ENCODE measurements around the gene CYP1A2.
"Not testable (repeated sequence)": the region's sequence is repeated elsewhere in the genome, so short reads cannot be mapped to it uniquely, and the experiment has no call there.

The CYP1A2 gene

DNA sequence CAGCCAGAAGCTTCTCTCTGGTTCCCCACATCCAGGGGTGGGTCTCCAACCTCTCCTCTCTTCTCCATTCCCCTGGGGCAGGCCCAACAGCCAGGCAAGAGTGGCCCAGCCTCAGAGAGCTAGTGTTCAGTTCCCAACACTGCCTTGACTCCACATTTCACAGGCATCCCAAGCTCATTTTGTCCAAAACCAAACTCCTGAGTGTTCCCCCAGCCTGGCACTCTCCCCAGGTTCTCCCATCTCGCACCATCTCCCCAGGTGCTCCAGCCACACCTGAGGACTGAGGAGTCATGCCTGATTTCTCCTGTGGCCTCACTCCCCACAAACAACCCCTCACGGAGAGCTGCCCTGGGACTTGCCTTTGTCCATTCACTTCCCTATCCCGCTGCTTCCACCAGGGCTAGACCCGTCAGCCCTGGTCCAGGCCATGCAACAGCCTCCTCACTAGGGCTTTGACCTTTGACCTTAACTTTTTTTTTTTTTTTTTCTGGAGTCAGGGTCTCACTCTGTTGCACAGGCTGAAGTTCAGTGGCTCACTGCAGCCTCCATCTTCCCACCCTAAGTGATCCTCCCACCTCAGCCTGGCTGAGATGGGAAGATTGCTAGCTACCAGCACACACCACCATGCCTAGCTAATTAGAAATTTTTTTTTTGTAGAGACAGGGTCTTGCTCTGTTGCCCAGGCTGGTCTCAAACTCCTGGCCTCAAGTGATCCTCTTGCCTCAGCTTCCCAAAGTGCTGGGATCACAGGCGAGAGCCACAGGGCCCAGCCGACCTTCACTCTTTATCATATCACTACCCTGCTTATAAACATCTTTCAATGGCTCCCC is 29.3 kb downstream of the CYP1A2 start:
- DNase-seq, result peak; percentile 35

- DNase-seq, result no peak
These were observed 29.9 kb downstream of the CYP1A2 start for GRCh38 chr15:74778599-74778970.

- DNase-seq, result no peak
These were observed 30.6 kb downstream of the CYP1A2 start for GRCh38 chr15:74779162-74779648.

GRCh38 chr15:74780523-74781430 is 32.1 kb downstream of the CYP1A2 start:
- peak; percentile 87 for DNase-seq

DNA sequence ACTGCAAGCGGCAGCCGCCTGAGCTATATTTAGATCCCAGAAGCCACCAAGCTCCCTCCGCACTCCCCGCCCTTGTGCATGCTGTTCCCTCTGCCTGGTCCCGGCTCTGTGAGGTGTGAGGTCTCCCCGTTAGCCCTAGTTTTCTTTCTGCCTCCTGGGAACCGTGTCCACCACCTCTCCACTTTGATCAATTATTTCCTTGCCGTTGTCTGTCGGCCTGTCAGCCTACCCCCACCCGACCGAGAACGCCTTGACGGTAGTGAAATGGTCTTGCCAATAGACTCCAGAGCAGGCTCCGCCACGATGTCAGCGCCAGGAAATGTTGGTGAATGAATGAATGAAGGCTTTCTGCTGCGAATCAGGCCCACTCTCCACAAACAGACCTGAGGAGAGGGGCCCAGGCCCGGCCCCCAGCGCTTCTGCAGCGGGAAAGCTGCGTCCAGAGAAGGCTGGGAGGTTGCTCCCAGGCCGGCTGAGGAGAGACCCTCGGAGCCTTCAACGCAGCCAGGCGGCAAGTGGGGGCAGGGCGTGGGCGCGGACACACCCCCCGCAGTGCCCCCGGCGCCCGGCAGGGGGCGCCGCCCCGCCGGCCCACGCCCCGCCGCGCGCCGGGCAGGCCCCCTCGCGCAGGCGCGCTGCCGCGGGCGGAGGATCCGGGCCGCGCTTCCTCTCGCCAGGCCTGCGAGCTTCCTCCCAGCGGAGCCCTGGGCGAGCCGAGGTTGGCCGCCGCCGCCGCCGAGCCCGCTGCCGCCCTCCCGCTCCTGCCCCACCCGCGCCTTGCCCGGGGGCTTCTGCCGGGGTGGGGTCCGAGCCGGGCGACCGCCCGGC is 33.0 kb downstream of the CYP1A2 start, which contains the start of gene CSK:
Gene CSK (plus strand): TSS at position 650 of the 828 bp plus-strand sequence. CDS start 16,218 bp downstream, outside the sequence.
- DNase-seq, result peak; percentile 94

DNA sequence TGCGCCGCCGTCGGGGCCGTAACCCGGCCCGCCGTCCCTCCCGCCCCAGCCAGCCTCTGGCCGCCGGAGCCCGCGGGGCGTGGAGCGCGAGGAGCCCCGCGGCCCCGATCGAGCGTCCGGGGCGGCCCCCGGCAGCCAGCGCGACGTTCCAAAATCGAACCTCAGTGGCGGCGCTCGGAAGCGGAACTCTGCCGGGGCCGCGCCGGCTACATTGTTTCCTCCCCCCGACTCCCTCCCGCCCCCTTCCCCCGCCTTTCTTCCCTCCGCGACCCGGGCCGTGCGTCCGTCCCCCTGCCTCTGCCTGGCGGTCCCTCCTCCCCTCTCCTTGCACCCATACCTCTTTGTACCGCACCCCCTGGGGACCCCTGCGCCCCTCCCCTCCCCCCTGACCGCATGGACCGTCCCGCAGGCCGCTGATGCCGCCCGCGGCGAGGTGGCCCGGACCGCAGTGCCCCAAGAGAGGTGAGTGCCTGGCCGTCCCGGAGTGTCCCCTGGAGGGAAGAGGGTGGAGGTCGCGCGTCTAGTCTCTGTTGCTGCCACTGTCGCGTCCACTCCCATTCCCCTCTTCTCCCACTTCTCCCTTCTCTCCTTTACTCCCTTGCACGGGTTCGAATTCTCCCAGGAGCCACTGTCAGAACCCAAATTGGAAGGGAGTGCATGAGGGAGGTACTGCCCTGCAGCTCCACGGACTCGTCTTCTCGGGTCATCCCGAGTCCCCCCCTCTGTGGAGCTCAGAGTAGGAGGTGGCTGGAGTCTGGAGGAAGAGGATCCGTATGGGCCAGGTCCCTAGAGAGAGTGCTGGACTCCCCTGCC is 33.8 kb downstream of the CYP1A2 start:
- peak; percentile 68 for DNase-seq

DNA sequence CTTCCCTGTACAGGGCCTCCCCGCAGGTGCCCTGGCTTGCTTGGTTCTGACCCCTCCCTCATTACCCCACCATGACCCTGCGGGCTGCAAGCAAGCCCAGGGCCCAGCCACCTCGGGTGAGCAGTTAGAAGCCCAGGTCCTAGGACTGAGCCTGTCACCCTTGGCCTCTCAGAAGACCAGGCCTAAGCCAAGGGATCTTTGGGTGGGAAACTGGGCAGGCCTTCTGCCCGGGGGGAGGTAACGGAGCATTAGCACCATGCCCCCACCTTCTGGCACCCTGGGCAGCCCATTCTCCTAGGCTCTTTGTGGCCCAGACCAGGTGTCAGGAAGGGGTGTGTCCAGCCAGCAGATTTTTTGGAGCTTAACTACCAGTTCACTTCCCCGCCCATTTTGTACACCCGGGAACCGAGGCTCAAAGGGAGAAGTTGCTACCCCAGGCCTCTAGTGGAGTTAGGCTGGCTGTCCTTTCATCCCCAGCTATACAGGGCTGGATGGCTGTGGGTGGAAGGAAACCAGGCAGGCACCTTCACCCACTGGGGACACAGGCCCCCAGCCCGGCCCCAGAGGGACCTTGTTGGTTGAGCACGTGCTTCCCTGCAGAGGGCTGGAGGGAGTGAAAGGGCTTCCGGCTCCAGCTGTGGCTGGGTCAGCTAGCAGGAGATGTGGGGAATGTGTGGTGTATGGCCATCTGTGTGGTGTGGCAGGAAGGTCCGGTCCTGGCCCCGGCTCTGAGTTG is 34.6 kb downstream of the CYP1A2 start:
- DNase-seq, result peak; percentile 72

- DNase-seq, result no peak
These were observed 35.1 kb downstream of the CYP1A2 start for GRCh38 chr15:74783808-74784175.

GRCh38 chr15:74784426-74785193 is 36.0 kb downstream of the CYP1A2 start:
- peak; percentile 93 for DNase-seq

DNA sequence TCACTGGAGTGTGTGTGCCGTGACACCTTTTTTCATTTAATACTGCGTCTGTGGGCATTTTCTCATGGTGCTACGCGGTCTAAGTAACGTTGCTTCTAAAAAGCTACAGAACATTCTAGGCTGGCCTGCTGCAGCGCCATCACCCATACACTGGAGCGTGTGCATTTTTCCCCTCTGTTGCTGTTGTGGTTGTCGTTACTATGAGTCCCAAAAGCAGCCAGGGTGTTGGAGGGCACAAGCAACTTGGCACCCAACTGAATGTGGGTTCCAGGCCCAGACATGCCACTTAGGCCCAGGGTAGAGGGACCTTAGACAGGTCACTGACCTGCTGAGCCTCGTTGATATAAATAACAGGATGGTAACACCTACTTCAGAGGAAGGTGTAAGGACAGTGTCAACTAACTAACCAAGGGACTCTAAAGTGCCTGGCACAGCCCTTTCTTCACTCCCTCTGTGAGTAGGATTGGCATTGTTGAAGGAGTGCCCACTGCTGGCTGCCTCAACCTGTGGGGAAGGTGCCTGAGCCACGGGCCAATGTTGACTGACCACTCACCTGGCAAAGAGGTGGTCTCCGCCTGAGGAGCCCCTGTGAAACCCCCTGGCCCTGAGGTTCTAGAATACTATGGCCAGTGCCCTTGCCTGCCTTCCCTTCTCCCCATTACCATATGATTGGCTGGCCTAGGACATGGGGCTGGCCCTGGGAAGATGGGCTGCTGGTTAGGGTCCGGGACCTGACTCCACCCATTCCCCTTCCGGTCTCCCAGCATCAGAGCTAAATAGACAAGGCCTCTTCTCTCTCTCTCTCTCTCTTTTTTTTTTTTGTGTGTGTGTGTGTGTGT is 36.8 kb downstream of the CYP1A2 start:
- DNase-seq, result no peak

DNA sequence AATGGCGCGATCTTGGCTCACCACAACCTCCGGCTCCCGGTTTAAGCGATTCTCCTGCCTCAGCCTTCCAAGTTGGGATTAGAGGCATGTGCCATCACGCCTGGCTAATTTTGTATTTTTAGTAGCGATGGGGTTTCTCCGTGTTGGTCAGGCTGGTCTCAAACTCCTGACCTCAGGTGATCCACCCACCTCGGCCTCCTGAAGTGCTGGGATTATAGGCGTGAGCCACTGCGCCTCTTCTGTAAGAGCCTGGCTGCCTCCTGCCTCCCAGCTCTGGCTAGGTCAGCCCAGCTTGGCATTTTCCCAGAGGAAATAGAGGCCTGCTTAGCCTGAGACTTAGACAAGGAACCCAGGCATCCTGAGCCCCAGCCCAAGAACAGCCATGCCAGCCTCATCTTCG is 37.4 kb downstream of the CYP1A2 start:
- DNase-seq, result not testable (repeated sequence)

DNA sequence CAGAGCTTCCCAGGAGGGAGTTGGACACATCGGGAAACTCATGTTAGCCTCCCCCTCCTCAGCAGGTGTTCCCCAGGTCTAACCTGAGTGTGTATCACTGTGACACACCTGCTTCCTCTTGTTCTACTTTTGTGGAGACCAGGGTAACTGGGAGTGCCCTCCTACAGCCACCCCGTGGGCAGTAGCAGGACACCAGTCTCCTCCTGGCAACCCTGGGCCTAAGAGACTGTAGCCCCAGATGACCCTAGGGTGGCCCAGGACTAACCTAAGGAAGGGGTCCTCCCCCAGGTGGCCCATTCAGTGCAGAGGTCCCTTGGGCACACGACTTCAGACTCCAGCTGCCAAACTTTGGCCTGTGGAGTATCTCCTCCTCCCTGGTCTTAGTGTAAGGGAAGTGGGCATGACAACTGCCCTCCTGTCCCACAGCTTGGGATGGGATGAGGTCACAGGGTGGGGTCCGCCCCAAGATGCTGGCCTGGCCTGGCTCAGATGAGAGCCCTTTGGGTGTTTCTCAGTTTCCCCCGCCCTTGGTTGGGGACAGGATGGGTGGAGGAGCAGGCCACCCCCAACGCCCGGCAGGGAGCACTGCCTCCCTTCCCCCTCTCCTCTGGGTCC is 38.0 kb downstream of the CYP1A2 start:
- peak; percentile 83 for DNase-seq

DNA sequence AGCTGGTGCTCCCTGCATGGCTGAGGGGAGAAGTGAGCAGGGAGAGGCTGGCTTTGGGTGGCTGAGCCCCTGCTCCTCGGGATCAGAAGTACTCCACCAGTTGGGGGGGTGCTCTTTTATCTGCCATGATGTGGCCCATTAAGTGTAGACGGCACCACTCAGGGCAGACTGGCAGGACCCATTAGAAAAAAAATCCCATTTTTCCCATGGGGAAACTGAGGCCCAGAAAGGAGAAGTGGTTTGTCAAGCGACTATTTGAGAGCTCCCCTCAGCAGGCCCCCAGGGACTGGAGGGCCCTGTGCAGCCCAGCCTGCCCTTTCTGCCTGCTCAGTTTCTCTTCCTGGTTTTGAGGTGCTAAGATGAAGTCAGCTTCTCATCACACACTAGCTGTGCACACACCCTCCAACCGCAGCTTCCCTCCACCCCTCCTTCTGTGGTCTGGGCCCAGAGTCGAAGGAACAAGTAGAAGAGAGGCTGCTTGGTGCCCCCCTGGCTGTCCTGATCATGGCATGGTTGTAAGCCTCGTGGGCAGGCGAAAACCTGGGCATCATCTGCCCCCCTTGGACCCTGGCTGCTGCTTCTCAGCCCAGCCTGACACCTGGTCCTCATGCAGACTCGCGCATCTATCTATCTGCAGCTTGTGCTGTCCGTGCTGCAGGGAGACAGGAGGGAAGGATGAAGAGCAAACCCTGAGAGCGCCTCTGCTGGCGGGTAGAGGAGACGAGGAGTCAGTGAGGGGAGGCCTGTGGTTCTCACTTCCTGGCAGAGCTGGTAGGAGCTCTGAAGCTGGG is 38.8 kb downstream of the CYP1A2 start:
- DNase-seq, result peak; percentile 95

DNA sequence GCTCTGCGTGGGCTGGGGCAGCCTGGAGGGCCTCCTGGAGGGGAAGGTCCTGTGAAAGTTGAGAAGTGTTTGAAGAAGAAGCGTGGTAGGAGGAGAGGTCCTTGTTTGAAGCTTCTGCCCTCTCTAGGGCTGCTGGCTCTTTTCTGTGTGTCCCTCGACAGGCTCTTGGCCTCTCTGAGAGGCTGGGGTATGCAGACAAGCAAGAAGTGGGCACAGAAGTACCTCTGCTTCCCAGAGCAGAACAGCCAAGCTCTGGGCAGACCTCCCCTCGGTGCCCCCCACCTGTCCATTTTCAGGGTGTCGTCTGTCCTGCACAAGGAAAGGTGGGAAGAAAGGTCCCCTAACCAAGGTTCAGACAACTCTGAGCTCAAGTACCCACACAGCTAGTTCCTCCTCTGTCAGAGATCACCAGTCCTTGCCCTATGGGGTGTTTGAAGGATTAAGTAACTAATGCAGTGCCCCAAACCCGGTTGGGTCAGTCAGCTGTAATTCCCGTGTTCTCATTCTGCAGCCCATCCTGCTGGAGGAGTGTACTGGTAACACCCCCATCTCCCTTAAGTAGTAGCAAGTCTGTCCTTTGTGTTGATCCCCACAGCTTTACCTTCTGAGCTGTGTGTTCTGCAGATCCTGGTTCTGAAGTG is 39.5 kb downstream of the CYP1A2 start:
- DNase-seq, result peak; percentile 48

- DNase-seq, result no peak
These were observed 40.1 kb downstream of the CYP1A2 start for GRCh38 chr15:74788683-74789151.

- DNase-seq, result no peak
These were observed 40.6 kb downstream of the CYP1A2 start for GRCh38 chr15:74789171-74789631.

DNA sequence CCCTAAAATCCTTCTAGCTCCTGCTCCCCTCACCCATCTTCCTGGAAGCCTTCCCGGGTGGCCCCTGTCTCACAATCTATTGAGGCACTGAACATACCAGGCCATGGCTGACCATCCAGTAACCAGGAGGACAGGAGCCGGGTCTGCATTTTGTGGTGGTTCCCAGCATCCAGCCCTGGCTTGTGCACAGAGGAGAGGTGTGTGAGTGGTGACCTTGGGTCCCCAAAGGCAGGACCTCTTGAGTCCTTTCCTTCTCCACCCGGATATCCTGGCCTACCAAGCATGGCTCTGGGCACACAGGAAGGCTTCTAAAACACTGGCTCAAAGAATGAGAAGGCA is 41.1 kb downstream of the CYP1A2 start:
- no peak for DNase-seq

All from suppressor macrophage treated with lipopolysaccharide for 4 hours (primary cell).